Gastrocnemius medialis (tissue), 4 donors: Measurements from ENCODE around the gene GRIK1. TPM values are rescaled to one million over a fixed set of nuclear protein-coding genes. Genes with fewer than 3 reads are reported as not detected.

ENCODE experiments used
- ATAC-seq, 2 donors: fragments of 150-250 bp; one replicate each; pipeline ENCODE4 v1.9.1; 2016
- DNase-seq, 2 donors: peaks; one replicate each; pipeline ENCODE4 v3.0.0-alpha.2; 2019
- H3K27ac ChIP-seq, 4 donors: fragments of 200-600 bp; sonication (generic); 1 replicate in 1 of 4; 2 replicates in 3 of 4; pipeline ENCODE4 v1.5.1; 2016 to 2018; ENCODE audit warnings: mild to moderate bottlenecking in 2 of 4, moderate library complexity in 1 of 4
- H3K27me3 ChIP-seq, 3 donors: fragments of 200-600 bp; sonication (generic) in 2 of 3; 1 replicate in 1 of 3; 2 replicates in 2 of 3; pipeline versions ENCODE4 v1.5.1 to v1.6.0; 2016 to 2019; ENCODE audit warnings: mild to moderate bottlenecking in 1 of 3, moderate library complexity in 1 of 3
- H3K36me3 ChIP-seq, 2 donors: fragments of 200-600 bp; sonication (generic) in 1 of 2; one replicate each; pipeline ENCODE4 v1.5.1; 2017 to 2018
- H3K4me1 ChIP-seq, 2 donors: fragments of 200-600 bp; sonication (generic) in 1 of 2; one replicate each; pipeline ENCODE4 v1.5.1; 2016 to 2017; ENCODE audit warnings: mild to moderate bottlenecking in 2 of 2
- H3K4me3 ChIP-seq, 4 donors: fragments of 200-600 bp; sonication (generic) in 3 of 4; 1 replicate in 1 of 4; 2 replicates in 3 of 4; pipeline ENCODE4 v1.5.1; 2016 to 2019; ENCODE audit warnings: mild to moderate bottlenecking in 2 of 4
- H3K9me3 ChIP-seq, 3 donors: fragments of 200-600 bp; sonication (generic) in 2 of 3; 1 replicate in 1 of 3; 2 replicates in 2 of 3; pipeline ENCODE4 v1.5.1; 2016 to 2019
- POLR2A ChIP-seq, 2 donors: fragments of 450-650 bp; IDR thresholded peaks; one replicate each; pipeline ENCODE4 v1.6.1; 2017; ENCODE audit warnings: antibody characterized with exemption in 2 of 2, mild to moderate bottlenecking in 2 of 2, moderate library complexity in 2 of 2
- in situ Hi-C, 4 donors: fragments of 200-750 bp; cut with MboI; loops; one replicate each; pipeline versions ENCODE4 v1.15.0 to v1.8.0; 2017; ENCODE audit warnings: low sequenced_read_pairs in 4 of 4
- intact Hi-C: fragments of 100-400 bp; cut with DNase I; formaldehyde crosslinking; loops from one replicate; pipeline ENCODE4 v1.15.1; 2023; ENCODE audit warnings: low total_unique reads
- total RNA-seq, 4 donors: library from RNA; depleted of rRNA; stranded (reverse); fragments of >200 nt; gene quantifications; one replicate each; pipeline versions ENCODE4 v1.1.0 to v1.2.3, GENCODE V29; 2016
- TF ChIP-seq, protein P1 (sequence below), 5 experiments: fragments of 450-650 bp in 3 of 5; fragments of 200-600 bp in 2 of 5; sonication (generic) in 2 of 5; IDR thresholded peaks in 4 of 5; conservative IDR thresholded peaks in 1 of 5; 1 replicate in 4 of 5; 2 replicates in 1 of 5; pipeline ENCODE4 v1.5.1; 2016 to 2019; ENCODE audit warnings: antibody characterized with exemption in 5 of 5, mild to moderate bottlenecking in 3 of 5, moderate library complexity in 3 of 5

Gene GRIK1
- total RNA-seq, 4 donors from 2014 or later: 0.13 TPM; not detected in 3

GRCh38 chr21:29933088-29933487, 6.7 kb downstream of the GRIK1 start:
- TF ChIP-seq, protein P1, sequence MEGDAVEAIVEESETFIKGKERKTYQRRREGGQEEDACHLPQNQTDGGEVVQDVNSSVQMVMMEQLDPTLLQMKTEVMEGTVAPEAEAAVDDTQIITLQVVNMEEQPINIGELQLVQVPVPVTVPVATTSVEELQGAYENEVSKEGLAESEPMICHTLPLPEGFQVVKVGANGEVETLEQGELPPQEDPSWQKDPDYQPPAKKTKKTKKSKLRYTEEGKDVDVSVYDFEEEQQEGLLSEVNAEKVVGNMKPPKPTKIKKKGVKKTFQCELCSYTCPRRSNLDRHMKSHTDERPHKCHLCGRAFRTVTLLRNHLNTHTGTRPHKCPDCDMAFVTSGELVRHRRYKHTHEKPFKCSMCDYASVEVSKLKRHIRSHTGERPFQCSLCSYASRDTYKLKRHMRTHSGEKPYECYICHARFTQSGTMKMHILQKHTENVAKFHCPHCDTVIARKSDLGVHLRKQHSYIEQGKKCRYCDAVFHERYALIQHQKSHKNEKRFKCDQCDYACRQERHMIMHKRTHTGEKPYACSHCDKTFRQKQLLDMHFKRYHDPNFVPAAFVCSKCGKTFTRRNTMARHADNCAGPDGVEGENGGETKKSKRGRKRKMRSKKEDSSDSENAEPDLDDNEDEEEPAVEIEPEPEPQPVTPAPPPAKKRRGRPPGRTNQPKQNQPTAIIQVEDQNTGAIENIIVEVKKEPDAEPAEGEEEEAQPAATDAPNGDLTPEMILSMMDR (IDR thresholded peaks at IDR 0.05 in 4 of 5, conservative IDR thresholded peaks at IDR 0.05 in 1 of 5): no peak
- no peak for TF ChIP-seq POLR2A (IDR thresholded peaks at IDR 0.05)
- intact Hi-C loops (no loop called here), in situ Hi-C loops (no loop called here)
- ATAC-seq: no peak
- no peak overlapping the region for H3K4me3 ChIP-seq
- no peaks in the 10 kb centered on the region for H3K4me1 ChIP-seq
- H3K9me3 ChIP-seq: no peaks in the 10 kb centered on the region
- no peak overlapping the region for H3K27ac ChIP-seq
- no peak for DNase-seq
- peaks cover 0 to 2% (median under 1%) of the 10 kb centered on the region in 3 donors for H3K27me3 ChIP-seq
- H3K36me3 ChIP-seq: no peaks in the 10 kb centered on the region

DNA sequence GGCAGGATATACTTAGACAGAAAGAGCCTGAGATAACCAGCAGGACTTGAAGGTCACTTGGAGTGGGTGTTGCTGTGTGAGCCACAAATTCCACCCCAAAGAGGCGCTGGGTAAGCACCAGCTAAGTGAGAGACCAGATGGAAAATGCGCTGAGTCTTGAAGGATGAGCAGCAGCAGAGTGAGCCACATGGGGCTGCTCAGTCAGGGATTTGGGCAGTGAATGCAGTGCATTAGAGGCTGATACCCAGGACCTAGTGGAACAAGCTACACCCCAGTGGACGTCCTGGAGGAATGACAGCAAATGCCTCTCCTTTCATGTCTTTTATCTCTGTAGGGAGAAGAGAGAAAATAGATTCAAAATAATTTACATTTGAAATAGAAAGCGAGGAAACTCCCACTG, 11.3 kb downstream of the GRIK1 start:
- TF ChIP-seq POLR2A (IDR thresholded peaks at IDR 0.05): no peak
- TF ChIP-seq, protein P1 (IDR thresholded peaks at IDR 0.05 in 4 of 5, conservative IDR thresholded peaks at IDR 0.05 in 1 of 5): no peak
- ATAC-seq (no peak), DNase-seq (no peak)
- Histone ChIP-seq H3K36me3 (no peaks in the 10 kb centered on the region), H3K9me3 (no peaks in the 10 kb centered on the region), H3K4me1 (no peaks in the 10 kb centered on the region), H3K27me3 (no peaks in the 10 kb centered on the region), H3K4me3 (no peak overlapping the region), H3K27ac (no peak overlapping the region)
- in situ Hi-C loops (no loop called here), intact Hi-C loops (no loop called here)

DNA sequence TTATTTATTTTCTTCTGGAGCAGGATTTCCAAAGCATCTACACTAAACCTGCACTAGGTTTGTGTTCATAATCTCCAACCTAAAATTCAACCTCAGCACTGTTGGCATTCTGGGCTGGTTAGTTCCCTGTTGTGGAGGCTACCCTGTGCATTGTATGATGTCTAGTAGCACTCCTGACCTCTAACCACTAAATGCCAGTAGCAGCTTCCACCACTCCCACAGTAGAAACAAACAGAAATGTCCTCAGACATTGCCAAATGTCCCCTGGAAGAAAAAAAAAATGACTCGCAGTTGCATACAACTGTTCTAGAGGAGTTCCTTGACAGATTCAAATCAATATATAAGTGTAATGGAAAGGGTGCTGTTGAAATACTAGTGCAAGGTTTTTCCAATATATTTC, 18.9 kb downstream of the GRIK1 start:
- in situ Hi-C loops: no loop called here

DNA sequence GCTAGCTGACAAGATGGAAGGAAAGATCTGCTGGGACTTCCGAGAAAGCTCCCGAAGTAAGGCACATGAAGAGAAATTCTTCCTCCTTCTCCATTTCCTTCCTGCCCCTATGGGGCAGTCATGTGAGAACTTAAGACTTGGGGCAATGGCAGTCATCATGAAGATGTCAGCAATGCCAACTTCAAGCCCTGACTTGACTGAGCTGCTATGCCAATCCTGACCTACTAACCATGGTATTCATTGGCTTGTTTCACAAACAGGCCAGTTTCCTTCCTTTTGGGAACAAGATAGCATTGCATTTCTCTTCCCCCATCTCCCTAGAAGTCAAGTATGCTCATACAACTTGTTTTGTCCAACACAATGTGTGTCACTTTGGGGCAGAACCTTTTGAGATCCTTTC, 25.5 kb downstream of the GRIK1 start:
- no peak overlapping the region for H3K27ac ChIP-seq
- no peaks in the 10 kb centered on the region for H3K4me1 ChIP-seq
- H3K27me3 ChIP-seq: no peaks in the 10 kb centered on the region
- H3K9me3 ChIP-seq: no peaks in the 10 kb centered on the region
- TF ChIP-seq POLR2A (IDR thresholded peaks at IDR 0.05): no peak
- TF ChIP-seq, protein P1 (IDR thresholded peaks at IDR 0.05 in 4 of 5, conservative IDR thresholded peaks at IDR 0.05 in 1 of 5): no peak
- no peaks in the 10 kb centered on the region for H3K36me3 ChIP-seq
- intact Hi-C loops (no loop called here), in situ Hi-C loops (no loop called here)
- H3K4me3 ChIP-seq: no peak overlapping the region
- DNase-seq (no peak), ATAC-seq (no peak)

More for the DNA sequence above, 18.9 kb downstream of the GRIK1 start:
- Histone ChIP-seq H3K9me3 (no peaks in the 10 kb centered on the region), H3K4me3 (no peak overlapping the region), H3K27ac (no peak overlapping the region), H3K4me1 (no peaks in the 10 kb centered on the region), H3K36me3 (no peaks in the 10 kb centered on the region), H3K27me3 (no peaks in the 10 kb centered on the region)
- no peak for ATAC-seq
- TF ChIP-seq POLR2A (IDR thresholded peaks at IDR 0.05): no peak
- TF ChIP-seq, protein P1 (IDR thresholded peaks at IDR 0.05 in 4 of 5, conservative IDR thresholded peaks at IDR 0.05 in 1 of 5): no peak
- no peak for DNase-seq
- intact Hi-C loops: no loop called here

- no peak overlapping the region for H3K4me3 ChIP-seq
- ATAC-seq: no peak
- no peak overlapping the region for H3K27ac ChIP-seq
- in situ Hi-C loops (no loop called here), intact Hi-C loops (no loop called here)
- TF ChIP-seq, protein P1 (IDR thresholded peaks at IDR 0.05 in 4 of 5, conservative IDR thresholded peaks at IDR 0.05 in 1 of 5): no peak
- H3K27me3 ChIP-seq: no peaks in the 10 kb centered on the region
- H3K36me3 ChIP-seq: no peaks in the 10 kb centered on the region
- no peak for DNase-seq
- no peaks in the 10 kb centered on the region for H3K4me1 ChIP-seq
- no peaks in the 10 kb centered on the region for H3K9me3 ChIP-seq
These were observed 30.2 kb downstream of the GRIK1 start for GRCh38 chr21:29909571-29909970.
